Stomach smooth muscle (tissue), 2 donors: Measurements from ENCODE around the gene PTPRN2.

Experiments
- H3K27ac ChIP-seq: one replicate; pipeline ENCODE4 v1.7.0; 2013; ENCODE audit warnings: mild to moderate bottlenecking, low read length, inconsistent platforms
- H3K27me3 ChIP-seq, 2 donors: one replicate each; pipeline ENCODE4 v1.7.0; 2013; ENCODE audit warnings: low read length in 2 of 2; ENCODE audit not compliant: insufficient read depth in 2 of 2, control insufficient read depth in 1 of 2
- H3K36me3 ChIP-seq, 2 donors: one replicate each; pipeline ENCODE4 v1.7.0; 2013; ENCODE audit warnings: low read length in 2 of 2; ENCODE audit not compliant: control insufficient read depth in 2 of 2, insufficient read depth in 2 of 2
- H3K4me1 ChIP-seq: one replicate; pipeline ENCODE4 v1.7.0; 2013; ENCODE audit warnings: low read length; ENCODE audit not compliant: control insufficient read depth, insufficient read depth
- H3K4me3 ChIP-seq, 2 donors: one replicate each; pipeline ENCODE4 v1.7.0; 2013; ENCODE audit warnings: low read length in 2 of 2
- H3K9ac ChIP-seq, 2 donors: one replicate each; pipeline ENCODE4 v1.7.0; 2013; ENCODE audit warnings: low read length in 2 of 2, mild to moderate bottlenecking in 1 of 2
- H3K9me3 ChIP-seq, 2 donors: one replicate each; pipeline ENCODE4 v1.7.0; 2013; ENCODE audit warnings: low read length in 2 of 2; ENCODE audit not compliant: control insufficient read depth in 2 of 2
- donor health status: healthy.
- donor health status: Pancreatic carcinoma.

PTPRN2 gene

DNA sequence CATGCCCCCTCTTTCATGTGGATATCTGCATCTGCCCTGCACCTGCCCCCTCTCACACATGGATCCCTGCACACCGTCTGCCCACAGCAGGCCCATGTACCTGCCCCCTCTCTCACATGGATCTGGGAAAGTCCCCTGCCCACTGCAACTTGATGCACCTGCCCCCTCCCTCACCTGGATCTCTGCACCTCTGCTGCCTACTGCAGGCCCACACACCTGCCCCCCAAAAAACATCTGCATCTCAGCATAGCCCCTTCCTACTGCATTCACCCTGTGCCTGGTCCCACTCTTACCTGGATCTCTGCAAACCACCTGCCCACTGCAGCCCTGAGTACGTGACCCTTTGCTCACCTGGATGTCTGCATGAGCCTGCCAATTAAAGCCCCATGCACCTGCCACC lies 479.8 kb downstream of the PTPRN2 start:
- no peak overlapping the region for H3K27ac ChIP-seq
- H3K9me3 ChIP-seq: peaks cover 0 to 8% of the 10 kb centered on the region in 2 donors
- peaks cover 0 to 3% of the 10 kb centered on the region in 2 donors for H3K27me3 ChIP-seq
- H3K4me3 ChIP-seq: no peak overlapping the region
- no peaks in the 10 kb centered on the region for H3K4me1 ChIP-seq
- H3K9ac ChIP-seq: no peak overlapping the region
- no peaks in the 10 kb centered on the region for H3K36me3 ChIP-seq

DNA sequence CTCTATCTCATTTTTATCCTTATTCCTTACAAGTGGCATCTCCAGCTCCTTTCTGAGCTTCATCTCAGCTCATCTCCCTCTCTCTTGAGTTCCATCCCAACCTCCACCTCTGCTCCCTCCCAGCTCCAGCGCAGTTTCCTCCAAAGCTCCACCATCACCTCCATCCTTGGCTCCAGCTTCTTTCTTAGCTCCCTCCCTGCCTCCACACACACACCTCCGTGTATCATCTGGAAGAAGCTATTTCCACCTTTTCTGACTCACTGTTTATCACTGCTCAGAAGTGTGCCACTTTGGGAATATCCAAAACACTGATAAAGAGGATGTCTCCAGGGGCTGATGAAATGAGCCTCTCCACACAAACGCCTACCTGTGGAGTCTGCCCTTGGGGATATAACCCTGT lies 481.4 kb downstream of the PTPRN2 start:
- Histone ChIP-seq H3K27me3 (peaks cover 0 to 3% of the 10 kb centered on the region in 2 donors), H3K9ac (no peak overlapping the region), H3K4me3 (no peak overlapping the region), H3K36me3 (no peaks in the 10 kb centered on the region), H3K27ac (no peak overlapping the region), H3K4me1 (no peaks in the 10 kb centered on the region), H3K9me3 (peaks cover 0 to 8% of the 10 kb centered on the region in 2 donors)

DNA sequence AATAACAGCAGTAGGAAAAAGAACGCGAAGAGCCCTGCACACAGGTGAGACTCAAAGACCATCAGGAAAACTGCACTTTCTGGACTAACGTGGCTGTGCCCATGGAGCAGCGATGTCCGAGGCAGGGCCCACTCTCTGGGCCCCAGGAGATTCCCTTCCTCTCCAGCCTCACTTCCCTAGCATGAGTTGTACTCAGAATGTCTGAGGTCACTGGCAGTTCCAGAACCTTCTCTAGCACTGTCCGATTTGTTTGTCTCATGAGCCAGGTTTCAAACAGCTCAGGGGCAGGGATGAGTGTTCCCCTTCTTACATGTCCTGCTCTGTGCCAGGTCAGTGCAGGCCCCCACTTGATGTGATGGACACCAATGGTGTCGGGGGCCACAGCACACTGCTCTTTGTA lies 484.2 kb downstream of the PTPRN2 start:
- peaks cover 0 to 3% of the 10 kb centered on the region in 2 donors for H3K27me3 ChIP-seq
- H3K9ac ChIP-seq: no peak overlapping the region
- H3K4me1 ChIP-seq: no peaks in the 10 kb centered on the region
- H3K27ac ChIP-seq: no peak overlapping the region
- no peak overlapping the region for H3K4me3 ChIP-seq
- peaks cover 0 to 3% of the 10 kb centered on the region in 2 donors for H3K9me3 ChIP-seq
- no peaks in the 10 kb centered on the region for H3K36me3 ChIP-seq

DNA sequence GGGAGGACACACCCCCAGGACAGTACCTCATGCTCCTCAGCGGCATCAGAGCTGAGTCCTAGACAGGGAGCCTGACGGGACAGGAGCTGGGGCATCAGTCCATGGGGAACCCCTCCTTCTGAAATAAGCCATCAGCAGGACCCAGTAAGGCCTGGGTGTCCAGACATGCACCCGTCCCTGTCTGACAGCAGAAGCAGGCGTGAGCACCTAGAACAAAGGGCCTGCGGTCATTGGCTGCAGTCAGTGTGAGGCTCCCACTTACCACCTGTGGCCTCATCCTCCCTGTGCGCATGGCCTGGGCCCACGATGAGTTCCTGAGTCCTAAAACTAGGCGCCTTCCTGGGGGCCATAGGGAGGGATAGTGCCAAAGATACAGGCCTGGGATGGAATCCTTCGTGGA lies 484.7 kb downstream of the PTPRN2 start:
- no peak overlapping the region for H3K27ac ChIP-seq
- no peaks in the 10 kb centered on the region for H3K36me3 ChIP-seq
- H3K4me3 ChIP-seq: no peak overlapping the region
- no peaks in the 10 kb centered on the region for H3K4me1 ChIP-seq
- peaks cover 0 to 3% of the 10 kb centered on the region in 2 donors for H3K9me3 ChIP-seq
- H3K9ac ChIP-seq: no peak overlapping the region
- peaks cover 0 to 3% of the 10 kb centered on the region in 2 donors for H3K27me3 ChIP-seq

DNA sequence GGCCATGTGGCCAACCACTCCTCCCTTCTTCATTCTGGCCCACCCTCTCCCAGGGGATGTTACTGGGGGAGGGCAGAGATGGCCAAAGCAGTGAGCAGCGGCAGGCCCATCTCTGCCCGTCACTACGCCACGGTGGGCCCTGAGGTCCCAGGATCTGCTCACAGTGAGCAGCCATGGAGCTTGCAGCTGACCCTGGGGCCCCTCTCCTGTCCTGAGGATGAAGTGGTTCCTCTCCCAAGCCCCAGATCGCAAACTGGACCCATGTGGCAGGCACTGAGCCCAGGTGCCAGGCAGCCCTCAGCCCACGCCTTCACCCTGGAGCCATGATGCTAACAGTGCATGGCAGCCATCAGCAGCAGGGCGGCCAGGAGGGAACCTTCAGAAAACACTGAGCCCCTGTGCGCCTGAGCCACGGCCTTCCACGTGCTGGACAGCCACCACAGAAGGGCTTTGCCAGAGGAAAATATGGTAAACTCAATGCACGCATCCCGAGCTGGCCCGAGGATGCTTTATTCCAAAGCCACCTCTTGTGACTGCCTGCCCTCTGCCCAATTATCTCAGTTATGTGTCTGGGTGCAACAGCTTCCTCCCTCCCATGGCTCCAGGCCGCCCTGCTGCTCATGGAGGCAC lies 485.7 kb downstream of the PTPRN2 start:
- H3K36me3 ChIP-seq: no peaks in the 10 kb centered on the region
- H3K4me1 ChIP-seq: no peaks in the 10 kb centered on the region
- peaks cover 0 to 3% of the 10 kb centered on the region in 2 donors for H3K27me3 ChIP-seq
- H3K9me3 ChIP-seq: peaks cover 0 to 3% of the 10 kb centered on the region in 2 donors
- no peak overlapping the region for H3K27ac ChIP-seq
- no peak overlapping the region for H3K4me3 ChIP-seq
- H3K9ac ChIP-seq: no peak overlapping the region

DNA sequence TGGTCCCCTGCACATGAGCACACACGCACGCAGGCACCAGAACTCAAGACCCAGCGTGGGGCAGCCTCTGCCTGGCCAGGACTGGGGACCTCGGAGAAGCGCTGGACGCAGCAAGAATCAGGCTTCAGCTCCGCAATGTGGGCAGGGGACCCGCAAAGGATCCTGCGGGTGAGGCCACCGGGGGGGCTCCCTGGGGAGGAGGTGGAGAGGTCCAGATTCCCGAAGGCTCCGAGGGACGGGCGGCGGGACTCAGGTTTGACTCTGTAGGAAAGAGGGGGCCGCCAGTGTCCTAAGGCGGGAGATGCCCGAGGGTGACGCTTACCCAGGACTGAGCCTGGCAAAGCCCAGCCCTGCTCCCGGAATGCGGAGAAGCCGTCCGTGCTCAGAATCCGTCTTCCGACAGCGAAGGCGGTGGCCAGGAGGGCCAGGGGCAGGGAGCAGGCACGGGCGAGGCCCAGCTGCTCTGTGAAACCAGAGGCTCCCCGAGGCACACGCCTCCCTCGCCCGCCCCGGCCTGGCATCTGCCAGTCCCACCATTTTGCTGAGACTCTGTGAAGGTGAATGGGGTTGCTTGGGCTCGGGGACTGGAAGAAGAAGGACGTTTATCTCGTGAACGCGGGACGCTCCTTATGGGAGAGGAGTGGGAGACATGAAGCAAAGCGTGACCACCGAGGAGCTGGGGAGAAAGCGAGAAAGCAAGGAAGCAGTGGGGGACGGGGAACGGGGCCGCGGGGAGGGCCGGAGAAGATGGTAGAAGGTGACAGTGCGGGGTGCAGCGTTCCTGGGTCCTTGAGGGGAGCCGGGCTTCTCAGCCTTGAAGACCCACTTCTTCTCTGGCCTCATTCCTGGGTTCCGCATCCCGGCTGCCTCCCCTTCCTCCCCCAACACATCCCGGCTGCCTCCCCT lies 489.2 kb downstream of the PTPRN2 start:
- H3K9ac ChIP-seq: no peak overlapping the region
- H3K4me1 ChIP-seq: no peaks in the 10 kb centered on the region
- H3K36me3 ChIP-seq: no peaks in the 10 kb centered on the region
- H3K27ac ChIP-seq: no peak overlapping the region
- H3K9me3 ChIP-seq: no peaks in the 10 kb centered on the region
- H3K27me3 ChIP-seq: peaks cover 0 to 1% of the 10 kb centered on the region in 2 donors
- H3K4me3 ChIP-seq: no peak overlapping the region

DNA sequence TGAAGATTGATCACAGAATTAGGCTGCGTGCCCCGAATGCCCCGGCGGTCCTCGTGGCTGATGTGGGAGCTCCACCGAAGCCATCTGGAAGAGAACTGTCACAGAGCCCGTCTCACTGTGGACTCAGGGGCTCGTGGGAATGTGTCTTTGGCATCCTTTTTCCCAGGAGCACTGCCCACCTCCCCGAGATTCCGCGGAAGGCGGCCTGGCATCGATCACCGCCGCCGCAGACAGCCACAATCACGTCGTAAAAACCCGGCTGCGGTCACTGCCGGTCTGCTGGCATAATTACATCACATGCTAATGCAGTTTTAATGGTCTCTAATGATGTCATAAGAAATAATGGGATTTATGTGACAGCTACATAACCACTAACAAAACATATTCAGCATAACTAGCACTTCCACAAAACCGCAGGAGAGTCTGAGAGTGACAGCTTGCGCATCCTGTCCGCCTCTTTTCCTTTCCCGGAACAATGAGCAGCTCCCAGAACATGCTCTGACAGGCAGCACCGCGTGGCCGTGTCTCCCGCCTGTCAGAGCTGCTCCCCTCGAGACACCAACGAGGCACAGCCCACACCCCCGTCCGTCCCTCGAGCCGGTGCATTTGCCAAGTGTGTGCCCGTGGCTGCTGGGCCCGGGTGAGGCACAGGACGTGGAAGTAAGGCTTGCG lies 490.0 kb downstream of the PTPRN2 start:
- no peaks in the 10 kb centered on the region for H3K27me3 ChIP-seq
- no peak overlapping the region for H3K4me3 ChIP-seq
- H3K36me3 ChIP-seq: no peaks in the 10 kb centered on the region
- H3K9me3 ChIP-seq: no peaks in the 10 kb centered on the region
- no peak overlapping the region for H3K27ac ChIP-seq
- no peaks in the 10 kb centered on the region for H3K4me1 ChIP-seq
- no peak overlapping the region for H3K9ac ChIP-seq

DNA sequence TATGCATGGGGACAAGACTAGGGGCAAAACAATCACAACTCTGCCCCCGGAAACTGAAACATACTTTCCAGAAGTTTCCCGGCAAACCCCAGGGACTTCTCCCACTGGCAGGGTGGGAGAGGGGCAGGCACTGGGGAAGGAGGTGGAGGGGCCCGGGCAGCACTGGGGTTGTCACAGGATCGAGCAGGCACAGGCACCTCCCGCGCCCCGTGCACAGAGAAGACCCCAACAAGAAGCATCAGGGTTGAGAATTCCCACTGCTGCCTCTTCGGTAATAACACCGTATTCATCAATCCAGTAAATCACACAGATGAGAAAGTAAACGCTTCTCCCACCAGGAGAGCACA lies 490.5 kb downstream of the PTPRN2 start:
- no peaks in the 10 kb centered on the region for H3K9me3 ChIP-seq
- no peak overlapping the region for H3K27ac ChIP-seq
- no peak overlapping the region for H3K9ac ChIP-seq
- H3K4me3 ChIP-seq: no peak overlapping the region
- no peaks in the 10 kb centered on the region for H3K4me1 ChIP-seq
- H3K36me3 ChIP-seq: no peaks in the 10 kb centered on the region
- H3K27me3 ChIP-seq: no peaks in the 10 kb centered on the region

DNA sequence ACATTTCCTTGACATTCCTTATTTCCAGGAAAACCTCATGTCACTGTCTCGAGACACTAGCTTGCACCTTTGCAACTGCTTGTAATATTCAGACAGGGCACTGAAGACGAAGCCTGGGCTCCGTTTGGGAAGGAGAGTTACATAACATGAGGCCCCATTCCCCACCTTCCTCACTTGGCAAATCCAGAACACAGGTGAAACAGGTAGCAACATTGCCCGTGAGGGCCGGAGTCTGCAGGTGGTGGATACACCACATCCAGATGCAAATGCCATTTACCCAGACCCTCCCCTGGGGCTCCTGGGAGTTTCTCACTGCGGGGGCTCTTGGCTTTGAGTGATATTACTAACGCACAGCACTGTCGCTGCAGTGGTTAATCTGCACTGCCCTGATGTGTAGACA lies 491.0 kb downstream of the PTPRN2 start:
- H3K9me3 ChIP-seq: no peaks in the 10 kb centered on the region
- no peaks in the 10 kb centered on the region for H3K27me3 ChIP-seq
- no peak overlapping the region for H3K9ac ChIP-seq
- no peaks in the 10 kb centered on the region for H3K36me3 ChIP-seq
- H3K4me3 ChIP-seq: no peak overlapping the region
- H3K27ac ChIP-seq: no peak overlapping the region
- no peaks in the 10 kb centered on the region for H3K4me1 ChIP-seq

DNA sequence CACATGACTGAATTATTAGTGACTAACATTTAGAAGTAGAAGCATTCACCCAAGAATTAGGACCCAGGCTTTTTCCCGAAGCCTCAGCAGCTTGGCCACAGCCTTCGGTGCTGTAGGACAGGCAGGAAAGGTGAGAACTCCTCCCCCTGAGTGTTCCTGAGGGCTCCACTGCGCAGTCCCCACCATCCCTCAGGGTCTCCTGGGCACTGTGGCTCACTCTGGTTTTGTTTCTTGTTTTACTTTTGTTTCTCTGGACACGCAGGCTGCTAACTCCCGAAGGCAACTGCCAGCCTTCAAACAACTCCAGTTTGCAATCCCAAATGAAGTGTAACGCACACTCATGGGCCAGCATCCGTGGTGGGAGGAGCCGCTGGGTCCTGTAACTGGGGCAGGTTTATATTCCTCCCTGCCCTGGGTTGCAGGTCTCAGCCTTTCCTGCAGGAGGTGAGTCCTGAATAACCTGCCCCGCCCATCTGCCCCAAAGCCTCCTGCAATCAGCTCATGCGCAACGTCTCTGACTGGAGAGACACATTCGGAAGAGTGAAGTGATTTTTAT lies 492.9 kb downstream of the PTPRN2 start:
- H3K27me3 ChIP-seq: no peaks in the 10 kb centered on the region
- H3K4me3 ChIP-seq: no peak overlapping the region
- H3K36me3 ChIP-seq: no peaks in the 10 kb centered on the region
- H3K9ac ChIP-seq: no peak overlapping the region
- no peak overlapping the region for H3K27ac ChIP-seq
- H3K4me1 ChIP-seq: no peaks in the 10 kb centered on the region
- no peaks in the 10 kb centered on the region for H3K9me3 ChIP-seq
